NCI-H1930 (cell line): ENCODE results near the gene FICD.
"Not testable (repeated sequence)": the region's sequence is repeated elsewhere in the genome, so short reads cannot be mapped to it uniquely, and the experiment has no call there.

ENCODE experiments used
- DNase-seq, 2 experiments: peaks; one replicate each; lab custom pipeline; 2025; lab: John Stamatoyannopoulos, UW

The FICD gene

GRCh38 chr12:108538146-108538545 lies 23.1 kb downstream of the FICD start:
- no peak for DNase-seq

- no peak for DNase-seq
Observed at GRCh38 chr12:108538616-108539195, 23.6 kb downstream of the FICD start.

GRCh38 chr12:108542320-108542719 lies 27.2 kb downstream of the FICD start:
- DNase-seq = no peak

- DNase-seq = no peak
Observed at GRCh38 chr12:108543652-108544051, 28.6 kb downstream of the FICD start.

- DNase-seq = no peak
Observed at GRCh38 chr12:108547686-108548085, 32.6 kb downstream of the FICD start.

- DNase-seq = no peak
Observed at GRCh38 chr12:108548954-108549521, 34.0 kb downstream of the FICD start.

GRCh38 chr12:108551535-108551934 lies 36.5 kb downstream of the FICD start:
- DNase-seq = no peak

- DNase-seq = no peak
Observed at GRCh38 chr12:108553799-108554198, 38.7 kb downstream of the FICD start.

- DNase-seq = not testable (repeated sequence)
Observed at GRCh38 chr12:108555383-108555782, 40.3 kb downstream of the FICD start.

GRCh38 chr12:108559007-108559655 lies 44.1 kb downstream of the FICD start:
- DNase-seq = no peak

- no peak for DNase-seq
Observed at GRCh38 chr12:108559748-108560147, 44.7 kb downstream of the FICD start.

GRCh38 chr12:108560321-108560721 lies 45.2 kb downstream of the FICD start:
- no peak for DNase-seq

GRCh38 chr12:108560752-108561719 lies 46.0 kb downstream of the FICD start, which contains the start of gene SART3:
Gene SART3, minus strand, starts transcription at chr12:108561173. Its CDS starts 19 bp downstream, at chr12:108561154.
- peak; percentile 70 to 85 for DNase-seq

GRCh38 chr12:108561852-108562347 lies 46.8 kb downstream of the FICD start:
- no peak for DNase-seq

GRCh38 chr12:108562348-108563135 lies 47.5 kb downstream of the FICD start, which contains the start of gene ISCU:
Gene ISCU, plus strand, starts transcription at chr12:108562596. Its CDS starts 27 bp downstream, at chr12:108562623.
- peak; percentile 90 to 97 for DNase-seq

GRCh38 chr12:108563136-108563803 lies 48.2 kb downstream of the FICD start:
- peak; percentile 48 to 71 for DNase-seq

- no peak for DNase-seq
Observed at GRCh38 chr12:108563804-108564151, 48.7 kb downstream of the FICD start.

GRCh38 chr12:108564724-108565123 lies 49.6 kb downstream of the FICD start:
- no peak for DNase-seq

GRCh38 chr12:108565146-108565545 lies 50.1 kb downstream of the FICD start:
- no peak for DNase-seq

GRCh38 chr12:108565976-108566375 lies 50.9 kb downstream of the FICD start:
- no peak for DNase-seq

GRCh38 chr12:108566452-108566851 lies 51.4 kb downstream of the FICD start:
- no peak for DNase-seq
